Glutamatergic neuron (in vitro differentiated cells): Measurements from ENCODE around the gene TARS3. TPM values are rescaled to one million over a fixed set of nuclear protein-coding genes. Genes with fewer than 3 reads are reported as not detected.

ENCODE experiments used
- DNase-seq: peaks from one replicate; pipeline ENCODE4 v3.0.0; 2022
- H3K27ac Mint-ChIP-seq: one replicate; pipeline ENCODE4 v1.8.0; 2020; ENCODE audit warnings: mild to moderate bottlenecking, mixed read lengths, inconsistent platforms; ENCODE audit not compliant: unreplicated experiment
- H3K27me3 Mint-ChIP-seq: one replicate; pipeline ENCODE4 v1.8.0; 2020; ENCODE audit warnings: mild to moderate bottlenecking, moderate library complexity, mixed read lengths, inconsistent platforms; ENCODE audit not compliant: unreplicated experiment
- H3K36me3 Mint-ChIP-seq: one replicate; pipeline ENCODE4 v1.8.0; 2020; ENCODE audit warnings: mild to moderate bottlenecking, mixed read lengths, inconsistent platforms; ENCODE audit not compliant: unreplicated experiment
- H3K4me1 Mint-ChIP-seq: one replicate; pipeline ENCODE4 v1.8.0; 2020; ENCODE audit warnings: mild to moderate bottlenecking, low read depth, mixed read lengths, inconsistent platforms; ENCODE audit not compliant: unreplicated experiment
- H3K4me3 Mint-ChIP-seq: one replicate; pipeline ENCODE4 v1.8.0; 2020; ENCODE audit warnings: mild to moderate bottlenecking, mixed read lengths, inconsistent platforms; ENCODE audit not compliant: unreplicated experiment
- H3K9me3 Mint-ChIP-seq: one replicate; pipeline ENCODE4 v1.8.0; 2020; ENCODE audit warnings: mild to moderate bottlenecking, moderate library complexity, mixed read lengths, inconsistent platforms; ENCODE audit not compliant: unreplicated experiment
- CTCF ChIP-seq: fragments of 200-600 bp; sonication (generic); IDR thresholded peaks from one replicate; pipeline ENCODE4 v1.5.0; 2021; ENCODE audit not compliant: partially characterized antibody, unreplicated experiment
- total RNA-seq: library from RNA; stranded (reverse); fragmentation: NEBNext Ultra II Directional; extraction: Animal tissue kit (Norgen Biotek cat#: 25700); gene quantifications from one replicate; pipeline ENCODE4 v1.2.1, GENCODE V29; 2021; ENCODE audit not compliant: unreplicated experiment

The TARS3 gene
- total RNA-seq, 1 donor from 2014 or later, result 40.1 TPM

GRCh38 chr15:101615414-101615985 is 108.8 kb downstream of the TARS3 start:
- TF ChIP-seq CTCF, result no peak
- Mint-ChIP-seq H3K4me3 (peak overlapping the region; percentile 66), H3K9me3 (peaks cover 20% of the 10 kb centered on the region), H3K36me3 (no peaks in the 10 kb centered on the region), H3K27me3 (peaks cover 21% of the 10 kb centered on the region), H3K27ac (peak overlapping the region; percentile 87), H3K4me1 (peaks cover 63% of the 10 kb centered on the region)
- DNase-seq, result no peak

- Mint-ChIP-seq H3K27ac (peak overlapping the region; percentile 87), H3K27me3 (peaks cover 21% of the 10 kb centered on the region), H3K36me3 (no peaks in the 10 kb centered on the region), H3K9me3 (peaks cover 20% of the 10 kb centered on the region), H3K4me1 (peaks cover 59% of the 10 kb centered on the region), H3K4me3 (peak overlapping the region; percentile 48)
- no peak for TF ChIP-seq CTCF
- peak; percentile 42 for DNase-seq
Observed at GRCh38 chr15:101614761-101615160, 109.5 kb downstream of the TARS3 start.

GRCh38 chr15:101614001-101614585 is 110.2 kb downstream of the TARS3 start:
- H3K27ac Mint-ChIP-seq, result peak overlapping the region; percentile 87
- peaks cover 21% of the 10 kb centered on the region for H3K27me3 Mint-ChIP-seq
- H3K9me3 Mint-ChIP-seq, result peaks cover 20% of the 10 kb centered on the region
- H3K4me1 Mint-ChIP-seq, result peaks cover 54% of the 10 kb centered on the region
- no peak for TF ChIP-seq CTCF
- H3K36me3 Mint-ChIP-seq, result no peaks in the 10 kb centered on the region
- peak overlapping the region; percentile 58 for H3K4me3 Mint-ChIP-seq
- no peak for DNase-seq

GRCh38 chr15:101613130-101614000 is 110.9 kb downstream of the TARS3 start:
- H3K9me3 Mint-ChIP-seq, result peaks cover 20% of the 10 kb centered on the region
- peak overlapping the region; percentile 87 for H3K27ac Mint-ChIP-seq
- H3K4me1 Mint-ChIP-seq, result peaks cover 48% of the 10 kb centered on the region
- peak overlapping the region; percentile 63 for H3K4me3 Mint-ChIP-seq
- no peaks in the 10 kb centered on the region for H3K36me3 Mint-ChIP-seq
- DNase-seq, result peak; percentile 68
- peaks cover 15% of the 10 kb centered on the region for H3K27me3 Mint-ChIP-seq
- no peak for TF ChIP-seq CTCF
